ENCODE measurements around the gene INPP5A.

DNA sequence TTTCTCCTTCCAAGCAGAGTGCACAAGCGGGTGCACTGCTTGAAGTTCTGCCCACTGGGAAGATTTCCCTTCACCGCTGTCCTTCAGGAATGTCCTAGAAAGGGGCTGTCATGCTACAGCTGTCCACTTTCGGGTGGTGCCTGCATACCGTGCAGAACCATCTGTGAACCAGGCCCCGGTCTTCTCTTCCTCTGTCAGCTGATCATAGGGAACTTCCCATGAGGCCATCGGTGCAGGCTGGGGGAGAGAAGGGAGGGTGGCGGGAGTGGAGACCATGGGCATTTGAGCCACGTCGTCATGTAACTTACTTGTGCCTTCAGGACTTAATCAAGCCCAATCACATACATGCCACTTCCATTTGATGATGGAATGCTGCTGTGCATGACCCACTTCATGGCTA is 136.7 kb downstream of the INPP5A start:
- TF ChIP-seq CTCF (IDR thresholded peaks at IDR 0.05) (no peak), POLR2A (IDR thresholded peaks at IDR 0.05) (no peak), POLR2AphosphoS5 (IDR thresholded peaks at IDR 0.05) (no peak)
